Measurements from ENCODE around the gene RAB9B.

DNA sequence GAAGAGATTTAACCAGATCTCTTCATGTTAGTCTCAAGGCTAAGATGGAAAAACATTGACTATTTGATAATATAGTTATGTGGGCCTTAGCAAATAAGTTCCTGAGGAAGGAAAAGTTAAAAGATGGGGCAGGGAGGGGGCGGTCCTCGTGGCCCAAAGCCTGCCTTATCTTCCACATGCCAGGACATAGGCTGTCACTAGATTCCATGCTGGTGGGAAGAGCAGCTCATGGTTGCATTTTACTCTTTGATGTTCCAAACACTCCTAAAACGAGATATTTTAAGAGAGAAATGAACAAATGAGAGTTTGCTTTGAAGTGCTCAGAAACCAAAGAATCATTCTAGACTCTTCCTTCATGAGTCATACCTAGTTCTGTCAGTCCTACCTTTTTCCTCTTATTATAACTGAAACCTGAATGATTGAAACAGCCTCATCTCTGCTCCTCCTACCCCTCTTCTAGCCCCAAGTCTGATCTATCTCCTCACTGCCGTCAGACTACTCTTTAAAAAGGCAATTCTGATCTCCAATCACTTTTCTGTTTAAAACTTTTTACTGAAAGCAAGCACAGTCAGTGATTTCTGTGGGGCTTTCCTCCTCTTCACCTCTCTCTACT, 25.1 kb downstream of the RAB9B start:
- no peak for TF ChIP-seq EZH2phosphoT487 (IDR thresholded peaks at IDR 0.05; ENCODE audit: borderline replicate concordance, low read depth)
- no peak for TF ChIP-seq CTCF (IDR thresholded peaks at IDR 0.05)
- TF ChIP-seq, protein P1, sequence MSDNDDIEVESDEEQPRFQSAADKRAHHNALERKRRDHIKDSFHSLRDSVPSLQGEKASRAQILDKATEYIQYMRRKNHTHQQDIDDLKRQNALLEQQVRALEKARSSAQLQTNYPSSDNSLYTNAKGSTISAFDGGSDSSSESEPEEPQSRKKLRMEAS (IDR thresholded peaks at IDR 0.05; ENCODE audit: low read depth) = no peak
- no peak for TF ChIP-seq ELF1 (IDR thresholded peaks at IDR 0.05)
- no peak for TF ChIP-seq SIN3A (IDR thresholded peaks at IDR 0.05; ENCODE audit: borderline replicate concordance, low read depth, low read length)
- no peak for TF ChIP-seq RFX5 (IDR thresholded peaks at IDR 0.05; ENCODE audit: low read length)
- TF ChIP-seq, protein P2, sequence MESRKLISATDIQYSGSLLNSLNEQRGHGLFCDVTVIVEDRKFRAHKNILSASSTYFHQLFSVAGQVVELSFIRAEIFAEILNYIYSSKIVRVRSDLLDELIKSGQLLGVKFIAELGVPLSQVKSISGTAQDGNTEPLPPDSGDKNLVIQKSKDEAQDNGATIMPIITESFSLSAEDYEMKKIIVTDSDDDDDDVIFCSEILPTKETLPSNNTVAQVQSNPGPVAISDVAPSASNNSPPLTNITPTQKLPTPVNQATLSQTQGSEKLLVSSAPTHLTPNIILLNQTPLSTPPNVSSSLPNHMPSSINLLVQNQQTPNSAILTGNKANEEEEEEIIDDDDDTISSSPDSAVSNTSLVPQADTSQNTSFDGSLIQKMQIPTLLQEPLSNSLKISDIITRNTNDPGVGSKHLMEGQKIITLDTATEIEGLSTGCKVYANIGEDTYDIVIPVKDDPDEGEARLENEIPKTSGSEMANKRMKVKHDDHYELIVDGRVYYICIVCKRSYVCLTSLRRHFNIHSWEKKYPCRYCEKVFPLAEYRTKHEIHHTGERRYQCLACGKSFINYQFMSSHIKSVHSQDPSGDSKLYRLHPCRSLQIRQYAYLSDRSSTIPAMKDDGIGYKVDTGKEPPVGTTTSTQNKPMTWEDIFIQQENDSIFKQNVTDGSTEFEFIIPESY (IDR thresholded peaks at IDR 0.05; ENCODE audit: borderline replicate concordance, low read depth) = no peak
